Upper lobe of left lung (tissue), 6 donors: ENCODE measurements around the gene CYP2C8. TPM values are rescaled to one million over a fixed set of nuclear protein-coding genes. Genes with fewer than 3 reads are reported as not detected.

Experiments used
- ATAC-seq, 2 donors: fragments of 200-7000 bp; cut with Tn5 transposase; one replicate each; pipeline ENCODE4 v1.9.1; 2022; ENCODE audit warnings: mild to moderate bottlenecking in 2 of 2, moderate library complexity in 2 of 2; ENCODE audit not compliant: low FRiP score in 2 of 2
- DNase-seq, 2 donors: peaks; one replicate each; pipeline ENCODE4 v3.0.0-alpha.2; 2019 to 2020
- H3K27ac ChIP-seq, 4 donors: fragments of 200-600 bp; sonication (generic); one replicate each; pipeline ENCODE4 v1.5.1; 2016 to 2019
- H3K27me3 ChIP-seq, 4 donors: fragments of 200-600 bp; sonication (generic); one replicate each; pipeline ENCODE4 v1.5.1; 2017 to 2019
- H3K36me3 ChIP-seq, 4 donors: fragments of 200-600 bp; sonication (generic); one replicate each; pipeline ENCODE4 v1.5.1; 2016 to 2019
- H3K4me1 ChIP-seq, 4 donors: fragments of 200-600 bp; sonication (generic); one replicate each; pipeline ENCODE4 v1.5.1; 2018 to 2019
- H3K4me3 ChIP-seq, 4 donors: fragments of 200-600 bp; sonication (generic); one replicate each; pipeline ENCODE4 v1.5.1; 2017 to 2019; ENCODE audit warnings: mild to moderate bottlenecking in 2 of 4, moderate library complexity in 1 of 4
- H3K9me3 ChIP-seq, 4 donors: fragments of 200-600 bp; sonication (generic); one replicate each; pipeline ENCODE4 v1.5.1; 2018 to 2019
- EP300 ChIP-seq, 4 donors: sonication (generic); formaldehyde crosslinking; IDR thresholded peaks; one replicate each; pipeline ENCODE4 v1.5.1; 2017; ENCODE audit warnings: antibody characterized with exemption in 4 of 4, control low read depth in 2 of 4
- POLR2A ChIP-seq, 4 donors: fragments of 450-650 bp; IDR thresholded peaks; one replicate each; pipeline ENCODE4 v1.5.1; 2016 to 2017; ENCODE audit warnings: antibody characterized with exemption in 4 of 4, mild to moderate bottlenecking in 2 of 4
- POLR2AphosphoS5 ChIP-seq, 2 donors: sonication (generic); formaldehyde crosslinking; IDR thresholded peaks; one replicate each; pipeline ENCODE4 v1.5.1; 2017; ENCODE audit warnings: antibody characterized with exemption in 2 of 2
- WGBS, 2 donors: methylation state at CpG; one replicate each; pipeline ENCODE4 v1.1.5; 2017 to 2018; 5-methylcytosine and 5-hydroxymethylcytosine counted together
- total RNA-seq, 6 donors: library from RNA; depleted of rRNA in 4 of 6; stranded (reverse); fragments of >200 nt in 4 of 6; gene quantifications; one replicate each; pipeline versions ENCODE4 v1.1.0 to v1.2.1, GENCODE V29; 2016 to 2021
- TF ChIP-seq, protein P1 (sequence below), 6 experiments: fragments of 450-650 bp in 4 of 6; fragments of 200-600 bp in 2 of 6; sonication (generic) in 2 of 6; IDR thresholded peaks; one replicate each; pipeline ENCODE4 v1.5.1; 2016 to 2019; ENCODE audit warnings: antibody characterized with exemption in 6 of 6
- donor health status: DM: no; HTN: no; CAD: no; lungs with moderate emphysema.
- donor health status: DM: no; HTN: yes; CAD: no; lungs with severe emphysema.

The CYP2C8 gene
- total RNA-seq, 6 donors from 2014 or later: 0.44 to 1.4 (median 0.49) TPM; not detected in 1

GRCh38 chr10:95026461-95026860, 42.8 kb downstream of the CYP2C8 start:
- no peaks in the 10 kb centered on the region for H3K4me1 ChIP-seq
- no peak for ATAC-seq

DNA sequence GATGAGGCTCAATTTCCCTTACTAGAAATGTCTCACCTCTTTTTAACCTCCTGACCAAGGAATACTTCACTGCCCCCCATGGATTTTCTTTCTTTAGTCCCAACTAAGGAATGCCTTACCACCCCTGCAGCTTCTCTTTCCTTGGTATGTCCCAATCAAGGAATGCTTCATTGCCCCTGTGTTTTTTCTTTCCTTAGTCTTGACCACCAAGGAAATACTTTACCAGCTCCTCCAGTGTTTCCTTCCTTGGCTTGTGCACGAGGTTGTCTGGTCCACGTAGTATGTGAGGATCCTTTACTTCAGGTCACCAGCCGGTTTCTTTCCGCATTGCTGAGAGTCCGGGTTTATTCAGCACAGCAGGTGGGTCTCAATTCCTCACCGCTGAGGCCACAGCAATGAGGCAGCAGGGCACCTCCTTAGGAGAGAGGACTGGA, 71.5 kb downstream of the CYP2C8 start:
- ATAC-seq: no peak
- WGBS, 2 donors: 61 to 74% methylated on average over 6 of the region's 6 CpGs
- no peak for DNase-seq
- Histone ChIP-seq H3K4me1 (no peaks in the 10 kb centered on the region), H3K9me3 (no peaks in the 10 kb centered on the region), H3K27me3 (no peaks in the 10 kb centered on the region), H3K4me3 (no peak overlapping the region), H3K36me3 (no peaks in the 10 kb centered on the region), H3K27ac (no peak overlapping the region)
- TF ChIP-seq EP300 (IDR thresholded peaks at IDR 0.05) (no peak), POLR2A (IDR thresholded peaks at IDR 0.05) (no peak), POLR2AphosphoS5 (IDR thresholded peaks at IDR 0.05) (no peak)
- TF ChIP-seq, protein P1, sequence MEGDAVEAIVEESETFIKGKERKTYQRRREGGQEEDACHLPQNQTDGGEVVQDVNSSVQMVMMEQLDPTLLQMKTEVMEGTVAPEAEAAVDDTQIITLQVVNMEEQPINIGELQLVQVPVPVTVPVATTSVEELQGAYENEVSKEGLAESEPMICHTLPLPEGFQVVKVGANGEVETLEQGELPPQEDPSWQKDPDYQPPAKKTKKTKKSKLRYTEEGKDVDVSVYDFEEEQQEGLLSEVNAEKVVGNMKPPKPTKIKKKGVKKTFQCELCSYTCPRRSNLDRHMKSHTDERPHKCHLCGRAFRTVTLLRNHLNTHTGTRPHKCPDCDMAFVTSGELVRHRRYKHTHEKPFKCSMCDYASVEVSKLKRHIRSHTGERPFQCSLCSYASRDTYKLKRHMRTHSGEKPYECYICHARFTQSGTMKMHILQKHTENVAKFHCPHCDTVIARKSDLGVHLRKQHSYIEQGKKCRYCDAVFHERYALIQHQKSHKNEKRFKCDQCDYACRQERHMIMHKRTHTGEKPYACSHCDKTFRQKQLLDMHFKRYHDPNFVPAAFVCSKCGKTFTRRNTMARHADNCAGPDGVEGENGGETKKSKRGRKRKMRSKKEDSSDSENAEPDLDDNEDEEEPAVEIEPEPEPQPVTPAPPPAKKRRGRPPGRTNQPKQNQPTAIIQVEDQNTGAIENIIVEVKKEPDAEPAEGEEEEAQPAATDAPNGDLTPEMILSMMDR (IDR thresholded peaks at IDR 0.05): no peak

More at GRCh38 chr10:95026461-95026860, 42.8 kb downstream of the CYP2C8 start:
- DNase-seq: peak in 1 of 2 donors; percentile 58
- Histone ChIP-seq H3K27ac (no peak overlapping the region), H3K27me3 (no peaks in the 10 kb centered on the region), H3K9me3 (no peaks in the 10 kb centered on the region), H3K36me3 (no peaks in the 10 kb centered on the region), H3K4me3 (no peak overlapping the region)
- TF ChIP-seq, protein P1 (IDR thresholded peaks at IDR 0.05): no peak
- no peak for TF ChIP-seq POLR2A (IDR thresholded peaks at IDR 0.05)
- no peak for TF ChIP-seq POLR2AphosphoS5 (IDR thresholded peaks at IDR 0.05)
- no peak for TF ChIP-seq EP300 (IDR thresholded peaks at IDR 0.05)
- 35 to 84% methylated on average over 2 of the region's 2 CpGs for WGBS, 2 donors

GRCh38 chr10:94992811-94993210, 76.5 kb downstream of the CYP2C8 start:
- H3K4me3 ChIP-seq: no peak overlapping the region
- H3K9me3 ChIP-seq: peaks cover 4 to 15% (median 11%) of the 10 kb centered on the region in 4 donors
- no peaks in the 10 kb centered on the region for H3K27me3 ChIP-seq
- 81 to 88% methylated on average over 4 of the region's 4 CpGs for WGBS, 2 donors
- ATAC-seq: no peak
- no peaks in the 10 kb centered on the region for H3K4me1 ChIP-seq
- no peaks in the 10 kb centered on the region for H3K36me3 ChIP-seq
- H3K27ac ChIP-seq: no peak overlapping the region
- DNase-seq: no peak
- TF ChIP-seq POLR2A (IDR thresholded peaks at IDR 0.05) (no peak), POLR2AphosphoS5 (IDR thresholded peaks at IDR 0.05) (no peak), EP300 (IDR thresholded peaks at IDR 0.05) (no peak)
- TF ChIP-seq, protein P1 (IDR thresholded peaks at IDR 0.05): no peak

DNA sequence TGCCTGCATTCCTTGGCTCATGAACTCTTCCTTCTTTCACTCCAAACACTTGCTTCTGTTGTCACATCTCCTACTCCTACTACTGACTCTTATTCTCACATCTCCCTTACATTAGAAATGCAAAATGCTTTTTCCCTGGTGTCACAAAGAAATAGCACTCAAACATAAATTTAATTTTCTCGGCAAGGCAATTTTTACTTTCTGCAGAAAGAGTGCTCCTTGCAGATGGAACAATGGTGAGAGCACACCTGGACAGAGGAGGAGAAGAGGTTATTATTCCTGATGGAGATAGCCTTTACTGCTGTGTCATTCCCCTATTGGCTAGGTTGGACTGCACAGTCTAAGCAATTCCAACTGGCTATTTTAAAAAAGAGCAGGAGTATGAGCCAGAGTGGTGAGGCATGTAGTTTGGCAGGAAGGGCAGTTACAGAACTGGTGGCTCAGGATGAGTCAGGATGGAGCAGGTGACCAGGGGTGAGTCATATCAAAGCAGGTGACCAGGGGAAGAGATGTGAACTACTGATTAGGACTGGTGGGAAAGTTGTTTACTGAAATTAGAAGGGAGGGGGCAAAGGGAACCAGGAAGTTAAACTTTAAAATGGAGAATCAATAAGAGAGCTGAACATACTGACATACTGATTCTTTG, 77.9 kb downstream of the CYP2C8 start:
- Histone ChIP-seq H3K27ac (no peak overlapping the region), H3K36me3 (no peaks in the 10 kb centered on the region), H3K9me3 (peaks cover 4 to 15% (median 11%) of the 10 kb centered on the region in 4 donors), H3K4me3 (no peak overlapping the region), H3K27me3 (no peaks in the 10 kb centered on the region), H3K4me1 (no peaks in the 10 kb centered on the region)
- ATAC-seq (no peak), DNase-seq (no peak)
- TF ChIP-seq EP300 (IDR thresholded peaks at IDR 0.05) (no peak), POLR2AphosphoS5 (IDR thresholded peaks at IDR 0.05) (no peak), POLR2A (IDR thresholded peaks at IDR 0.05) (no peak)
- TF ChIP-seq, protein P1 (IDR thresholded peaks at IDR 0.05): no peak
- 98 to 100% methylated on average over 1 of the region's 1 CpG for WGBS, 2 donors

GRCh38 chr10:94989192-94989591, 80.1 kb downstream of the CYP2C8 start:
- TF ChIP-seq POLR2AphosphoS5 (IDR thresholded peaks at IDR 0.05) (no peak), EP300 (IDR thresholded peaks at IDR 0.05) (no peak), POLR2A (IDR thresholded peaks at IDR 0.05) (no peak)
- TF ChIP-seq, protein P1 (IDR thresholded peaks at IDR 0.05): no peak
- H3K9me3 ChIP-seq: peaks cover 4 to 15% (median 11%) of the 10 kb centered on the region in 4 donors
- no peaks in the 10 kb centered on the region for H3K27me3 ChIP-seq
- no peak overlapping the region for H3K27ac ChIP-seq
- H3K4me3 ChIP-seq: no peak overlapping the region
- no peaks in the 10 kb centered on the region for H3K4me1 ChIP-seq
- no peaks in the 10 kb centered on the region for H3K36me3 ChIP-seq
- DNase-seq (no peak), ATAC-seq (no peak)
